Activated CD8-positive, alpha-beta memory T cell treated with anti-CD3 and anti-CD28 coated beads, Interleukin-2, amount 50 U/mL, for 1 hour (primary cell): Measurements from ENCODE around the gene CDH2.

Experiments used
- DNase-seq: peaks from one replicate; pipeline ENCODE4 v3.0.0-alpha.2; 2020; ENCODE audit errors: extremely low read depth

The CDH2 gene

DNA sequence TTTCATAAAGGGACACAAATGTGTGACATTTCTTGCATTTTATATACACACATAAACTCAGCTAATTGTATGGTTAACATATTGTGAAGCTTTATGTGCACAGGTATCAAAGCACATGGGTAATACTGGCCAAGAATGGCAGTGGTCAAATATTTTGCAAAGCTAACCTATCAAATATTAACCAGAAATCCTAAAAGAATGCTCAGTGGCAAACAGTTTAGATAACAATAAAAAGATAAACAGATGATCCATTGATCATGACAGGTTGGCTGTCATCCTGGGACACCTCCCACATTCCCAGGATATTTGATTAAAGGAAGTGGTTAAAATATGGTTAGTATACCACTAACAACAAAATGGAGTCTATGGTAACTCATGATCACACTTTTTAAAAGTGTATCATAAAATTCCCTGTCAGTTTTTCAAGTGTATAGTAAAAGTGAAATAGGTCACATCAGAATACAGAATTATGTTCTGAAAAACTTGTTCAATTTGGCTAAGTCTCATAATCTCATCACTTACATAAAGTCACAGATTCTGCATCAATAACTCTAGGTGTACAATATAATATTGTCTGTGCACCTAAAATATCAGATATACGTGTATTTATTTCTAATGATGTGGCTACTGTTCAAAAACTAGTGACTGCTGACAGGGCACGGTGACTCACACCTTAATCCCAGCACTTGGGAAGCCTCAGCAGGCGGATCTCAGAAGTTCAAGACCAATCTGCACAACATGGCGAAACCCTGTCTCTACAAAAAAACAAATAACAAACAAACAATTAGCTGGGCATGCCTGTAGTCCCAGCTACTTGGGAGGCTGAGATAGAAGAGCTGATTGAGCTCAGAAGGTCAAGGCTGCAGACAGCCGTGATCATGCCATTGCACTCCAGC, 48.9 kb downstream of the CDH2 start:
- DNase-seq = no peak

DNA sequence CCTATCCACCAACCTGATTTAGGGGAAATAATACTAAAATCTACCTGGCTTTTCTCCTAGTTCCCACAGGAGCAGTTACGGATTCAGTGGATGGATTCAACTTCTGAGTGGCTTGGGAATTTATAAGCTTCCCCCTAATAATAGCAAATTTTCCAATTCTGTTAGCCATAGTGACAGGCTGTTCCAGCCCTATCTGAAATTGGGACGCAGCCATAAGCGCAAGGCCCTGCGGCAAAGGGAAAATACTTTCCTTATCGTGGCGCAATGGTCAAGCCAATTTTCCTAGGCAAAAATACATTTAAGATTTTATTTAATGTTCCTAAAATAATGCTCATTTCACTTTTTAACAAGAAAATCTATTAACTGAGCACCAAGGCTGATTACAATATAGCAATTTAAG, 49.7 kb downstream of the CDH2 start:
- no peak for DNase-seq

DNA sequence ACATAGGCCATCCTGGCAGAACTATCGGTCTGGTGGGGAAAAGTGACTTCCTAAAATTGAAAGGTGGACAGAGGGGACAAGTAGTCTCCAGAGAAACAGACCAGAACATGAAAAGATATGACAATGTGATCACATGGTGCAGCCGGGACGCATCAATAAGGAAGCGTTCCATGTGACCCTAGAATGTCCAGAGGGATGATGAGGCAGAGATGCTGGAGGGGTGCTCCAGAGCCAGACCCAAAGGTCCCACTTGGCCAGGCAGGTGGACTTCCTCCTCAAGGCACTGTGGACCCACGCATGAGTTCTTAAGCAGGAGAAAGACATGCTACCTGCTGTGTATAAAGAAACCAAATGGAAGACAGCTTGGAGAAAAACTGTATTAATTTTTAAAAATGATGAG, 50.2 kb downstream of the CDH2 start:
- DNase-seq = no peak

DNA sequence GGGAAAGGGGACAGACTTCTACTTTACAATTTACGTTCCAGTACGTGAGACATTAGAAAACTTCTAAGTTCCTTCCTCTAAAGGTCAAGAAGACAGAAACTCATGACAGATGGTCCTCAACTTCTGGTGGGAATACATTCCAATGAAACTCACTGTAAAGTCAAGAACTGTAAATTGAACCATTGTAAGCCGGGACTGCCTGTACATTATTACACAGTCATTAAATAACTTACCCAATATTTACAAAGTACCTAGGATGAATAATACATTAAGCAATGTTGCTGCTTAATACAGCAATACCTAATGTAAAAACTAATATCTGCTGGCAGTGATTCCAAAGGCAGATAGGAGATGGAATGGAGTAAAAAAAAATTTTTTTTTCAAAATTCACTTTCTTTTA, 51.9 kb downstream of the CDH2 start:
- no peak for DNase-seq

DNA sequence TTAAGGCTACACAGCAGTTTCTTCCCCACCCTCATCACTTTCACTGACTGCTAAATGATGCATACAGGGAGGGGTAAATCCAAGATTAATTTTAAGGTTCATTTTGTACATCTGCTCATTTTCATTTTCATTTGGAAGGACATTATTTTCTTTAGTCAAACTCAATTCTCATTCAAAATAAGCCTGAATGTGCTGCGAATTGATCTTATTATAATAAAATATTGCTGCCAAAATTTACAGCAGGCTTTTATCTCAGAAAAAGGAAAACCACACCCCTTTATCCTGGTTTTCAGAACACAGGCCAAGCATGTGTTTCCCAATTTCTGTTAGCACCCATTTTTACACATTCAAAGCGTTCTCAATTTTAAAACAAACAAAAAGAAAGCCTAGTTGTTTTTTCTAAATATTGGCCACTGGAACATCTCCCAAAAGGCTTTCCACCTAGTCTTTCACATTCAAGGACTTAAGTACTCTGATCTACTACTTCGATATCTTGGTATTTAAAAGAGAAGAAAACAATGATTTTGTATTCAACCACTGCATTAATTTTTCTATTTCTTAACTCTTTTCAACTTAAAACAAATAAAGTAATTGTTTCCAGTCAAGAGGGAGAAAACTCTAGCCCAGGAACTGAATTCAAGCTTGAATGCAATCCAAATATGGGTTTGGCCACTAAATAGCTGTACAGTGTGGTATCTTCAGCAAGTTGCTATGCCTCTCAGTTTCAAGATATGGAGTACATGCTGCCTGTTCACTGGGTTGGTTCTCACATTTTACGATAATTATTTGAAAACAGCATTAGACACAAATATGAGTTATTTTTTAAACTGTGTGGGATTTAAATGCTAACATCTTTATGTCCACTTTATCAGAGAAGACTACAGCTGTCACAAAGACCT, 52.5 kb downstream of the CDH2 start:
- DNase-seq = no peak

DNA sequence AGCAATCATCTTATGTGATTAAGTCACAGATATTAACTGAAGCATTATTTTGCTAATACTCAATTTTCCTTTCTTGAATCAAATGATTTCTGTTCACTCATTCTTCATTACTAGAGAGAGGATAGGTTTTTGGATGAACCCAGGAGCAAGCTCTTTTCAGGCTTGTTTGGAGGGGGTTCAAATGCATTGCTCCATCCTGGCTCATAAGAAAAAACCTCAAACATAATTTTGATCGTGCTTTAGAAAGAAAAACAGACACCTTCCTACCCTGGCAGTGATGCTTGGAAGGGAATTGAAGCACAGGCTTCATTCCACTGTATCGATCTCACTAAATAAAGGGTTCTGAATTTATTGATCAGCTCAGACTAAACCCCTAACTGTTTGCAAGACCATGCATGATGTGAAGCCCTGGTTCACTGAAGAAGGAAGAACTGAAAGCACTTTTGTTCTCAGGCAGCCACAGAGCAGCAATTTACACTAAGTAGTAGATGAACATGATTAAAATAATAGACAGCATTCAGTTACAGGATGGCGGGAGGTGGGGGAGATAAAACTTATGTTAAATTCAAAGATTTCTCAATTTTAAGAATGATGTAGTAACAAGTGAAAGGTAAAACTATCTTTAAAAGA, 53.4 kb downstream of the CDH2 start:
- no peak for DNase-seq

DNA sequence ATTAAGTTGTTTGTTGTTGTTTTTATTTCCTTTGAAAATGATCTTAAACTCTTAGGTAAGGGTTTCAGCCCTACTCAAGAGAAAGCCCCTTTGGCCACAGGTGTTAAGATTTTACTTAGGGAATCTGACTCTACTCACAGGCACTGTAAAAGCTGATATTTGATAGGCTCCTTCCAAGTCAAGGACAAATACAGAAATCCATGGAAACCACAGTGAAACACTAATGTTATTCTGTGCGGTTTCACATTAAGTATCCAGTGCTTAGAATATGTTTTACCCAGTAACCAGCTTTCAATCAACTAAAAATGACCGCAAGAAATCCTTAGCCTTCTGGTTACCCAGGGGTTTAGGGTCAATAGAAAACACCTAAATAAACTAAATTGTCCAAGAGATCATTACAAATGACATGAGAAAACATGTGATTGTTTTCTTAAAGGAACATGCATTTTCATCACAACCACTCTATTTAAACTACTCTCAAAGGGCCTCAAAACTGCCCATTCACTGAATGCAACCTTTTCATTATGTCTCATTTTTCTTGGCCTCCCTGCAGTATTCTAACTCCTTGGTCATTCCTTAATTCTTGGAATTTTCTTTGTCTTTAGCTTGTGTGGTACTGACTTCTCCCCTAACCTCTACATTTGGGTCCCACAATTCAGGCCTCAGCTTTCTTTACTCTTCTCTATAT, 56.0 kb downstream of the CDH2 start:
- no peak for DNase-seq

DNA sequence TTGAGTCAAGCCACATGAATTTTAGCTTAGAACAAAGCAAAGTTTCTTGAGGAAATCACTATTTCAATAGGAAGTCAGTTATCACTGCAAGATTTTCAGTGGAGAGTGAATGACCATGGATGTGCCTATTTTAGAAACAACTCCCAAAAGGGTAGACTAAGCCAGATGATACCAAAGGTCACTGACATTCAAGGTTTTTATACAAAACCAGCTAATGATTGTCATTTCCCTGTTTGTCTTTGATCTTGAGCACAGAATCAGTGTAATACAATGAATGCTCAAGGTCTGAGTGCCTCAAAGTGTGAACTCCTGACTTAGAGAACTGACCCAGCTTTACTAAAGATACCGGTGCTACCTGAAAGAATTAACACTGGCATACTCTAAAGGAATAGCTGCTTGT, 60.5 kb downstream of the CDH2 start:
- DNase-seq = no peak

DNA sequence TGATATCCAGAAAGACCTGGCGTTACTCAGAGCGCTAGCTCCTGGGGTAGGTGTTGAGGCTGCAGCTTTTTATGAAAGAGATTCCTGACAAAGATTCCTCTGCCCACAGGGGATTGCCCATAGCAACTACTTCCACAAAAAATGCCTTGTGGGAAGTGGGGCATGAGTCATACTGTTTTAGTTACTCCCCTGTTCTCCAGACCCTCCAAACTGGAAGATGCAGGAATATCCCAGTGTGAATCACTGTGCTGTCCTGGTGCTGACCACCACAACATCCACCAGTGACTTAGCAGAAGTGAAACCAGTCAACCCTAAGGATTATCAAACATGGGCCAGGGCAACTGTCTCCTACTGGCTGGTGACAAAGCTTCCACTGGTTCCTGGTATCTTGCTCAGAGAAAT, 61.8 kb downstream of the CDH2 start:
- no peak for DNase-seq

DNA sequence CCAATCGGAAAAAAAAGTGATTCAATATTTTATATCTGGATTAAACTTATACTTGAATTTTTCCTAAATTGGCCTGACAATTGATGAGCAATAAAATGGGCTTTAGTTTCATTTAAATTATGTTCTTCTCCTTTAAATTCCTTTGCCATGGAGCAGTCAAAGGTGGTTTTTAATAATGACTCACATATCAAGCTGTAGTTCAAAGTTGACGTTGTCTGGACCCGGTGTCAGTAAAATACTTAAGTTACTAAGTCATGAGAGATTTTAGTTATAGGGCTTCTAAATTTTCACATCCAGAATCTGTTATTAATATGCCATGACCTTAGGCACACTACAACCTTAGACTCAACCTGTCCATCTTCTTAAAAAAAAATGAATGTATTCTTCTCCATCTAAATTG, 62.5 kb downstream of the CDH2 start:
- DNase-seq = no peak

DNA sequence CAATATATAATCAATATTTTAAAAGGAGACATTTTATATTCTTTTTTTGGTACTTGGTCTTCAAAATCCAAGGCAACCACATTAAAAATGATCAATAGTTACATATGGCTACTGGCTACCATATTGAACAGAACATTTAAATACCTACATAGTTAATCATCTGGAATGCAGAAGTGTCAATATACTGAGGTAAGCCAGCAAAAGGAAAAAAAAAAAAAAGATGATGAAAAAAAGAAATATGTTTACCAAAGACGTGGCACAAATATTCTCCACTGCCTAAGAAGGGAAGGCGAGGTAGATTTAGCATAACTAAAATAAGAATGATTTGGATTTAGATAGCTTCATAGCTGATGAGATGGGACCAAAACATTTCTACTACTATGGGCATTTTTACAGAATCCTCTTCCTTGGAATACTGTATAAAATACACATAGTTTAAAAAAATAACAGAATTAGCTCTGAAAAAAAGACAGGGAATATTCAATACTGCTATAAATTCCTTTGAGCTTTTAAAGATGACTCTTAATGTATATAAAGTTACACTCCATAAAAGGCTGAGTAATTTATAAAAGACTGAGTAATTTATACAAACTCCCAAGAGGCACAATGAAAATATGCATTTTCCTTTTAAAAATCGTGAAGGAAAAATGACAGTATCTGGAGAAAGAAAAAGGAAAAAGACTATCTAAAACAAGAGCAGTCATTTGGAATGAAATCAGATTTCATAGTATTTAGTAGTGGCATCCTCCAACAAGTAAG, 63.5 kb downstream of the CDH2 start:
- no peak for DNase-seq

DNA sequence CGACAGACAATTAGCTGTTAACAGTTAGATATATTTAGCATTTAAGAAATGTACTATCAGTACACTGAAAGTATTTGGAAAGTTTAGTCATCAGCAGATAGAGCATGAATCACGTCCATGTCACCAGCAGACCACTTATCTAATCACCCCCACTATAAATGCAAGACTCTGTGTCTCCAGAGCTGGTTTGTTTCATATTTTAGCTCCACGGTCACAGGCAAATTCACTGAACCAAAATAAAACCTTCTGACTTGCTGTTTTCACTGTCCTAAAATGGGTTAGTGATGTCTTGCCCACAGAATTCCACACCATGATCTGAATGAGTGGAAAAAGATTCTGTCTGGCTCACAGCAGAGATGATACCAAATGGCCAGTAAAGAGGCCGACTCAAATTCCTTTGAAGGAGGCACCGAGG, 64.9 kb downstream of the CDH2 start:
- DNase-seq = no peak

DNA sequence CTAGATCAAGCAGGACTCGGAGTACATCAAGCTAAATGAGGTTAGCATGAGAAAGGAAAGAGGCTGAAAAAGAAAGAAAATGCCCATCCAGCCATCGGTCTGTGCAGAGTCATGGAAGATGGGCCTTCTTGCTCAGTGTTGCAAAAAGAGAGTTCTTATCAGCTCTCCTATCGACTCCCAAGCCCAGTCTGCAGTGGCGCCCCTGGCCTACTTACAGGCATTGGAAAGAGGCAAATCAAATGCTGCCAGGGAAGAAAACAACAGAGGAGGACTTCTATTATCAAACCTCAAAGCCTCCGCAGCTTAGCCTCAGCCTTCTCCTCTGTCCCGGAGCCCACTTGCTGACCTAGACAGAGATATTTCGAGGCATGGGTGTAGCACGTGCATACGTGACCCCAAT, 66.0 kb downstream of the CDH2 start:
- no peak for DNase-seq

DNA sequence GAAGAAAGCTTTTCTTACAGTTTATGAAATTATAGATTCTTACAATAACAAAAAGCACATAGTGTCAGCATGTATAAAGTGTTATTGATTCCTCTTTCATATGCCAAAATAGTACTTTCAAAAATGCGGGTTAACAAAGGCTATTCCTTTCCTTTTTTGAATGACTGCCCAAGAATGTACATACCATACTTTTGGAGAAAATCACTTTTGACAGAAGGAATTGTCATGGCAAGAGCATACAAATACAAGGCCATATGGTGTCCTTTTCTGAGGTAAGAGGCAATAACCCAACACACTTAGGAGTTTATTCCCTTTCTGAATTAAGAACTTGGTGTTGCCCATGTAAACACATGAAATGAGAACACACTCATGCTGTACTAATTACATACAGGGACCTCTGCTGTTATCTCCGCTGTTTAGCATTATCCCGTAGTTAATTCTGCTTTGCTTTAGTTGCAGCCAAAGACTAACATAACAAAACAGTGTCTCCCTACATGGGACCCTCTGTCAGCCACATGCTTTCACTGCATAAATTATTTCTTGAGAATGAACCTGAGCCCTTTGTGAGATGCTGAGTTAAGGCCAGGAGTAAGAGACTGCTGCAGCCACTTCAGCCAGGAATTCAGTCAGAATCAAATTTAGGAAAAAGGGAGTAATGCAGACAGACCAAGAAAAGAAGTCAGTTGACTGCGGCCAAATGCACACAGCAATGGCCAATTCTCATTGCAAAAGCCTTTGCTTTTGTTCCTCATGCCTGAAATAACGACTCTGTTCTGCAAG, 67.0 kb downstream of the CDH2 start:
- DNase-seq = no peak

DNA sequence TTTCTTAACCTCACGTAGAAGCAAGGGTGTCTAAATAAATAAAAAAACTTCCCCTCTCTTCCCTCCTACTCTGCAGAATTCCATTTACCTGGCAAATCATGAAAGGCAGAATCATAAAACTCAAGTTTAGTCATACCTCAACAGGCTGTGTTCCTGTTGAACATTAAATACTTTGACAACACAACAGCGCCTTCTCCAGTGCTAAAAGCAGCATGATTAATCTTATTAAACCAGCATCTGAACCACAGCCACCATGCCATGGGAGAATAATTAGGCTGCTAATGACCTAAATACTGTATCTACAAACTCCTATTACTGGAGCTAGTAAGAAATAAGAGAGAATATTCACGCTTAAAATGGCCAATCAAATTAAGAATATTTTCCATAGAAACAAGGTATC, 68.1 kb downstream of the CDH2 start:
- DNase-seq = no peak

DNA sequence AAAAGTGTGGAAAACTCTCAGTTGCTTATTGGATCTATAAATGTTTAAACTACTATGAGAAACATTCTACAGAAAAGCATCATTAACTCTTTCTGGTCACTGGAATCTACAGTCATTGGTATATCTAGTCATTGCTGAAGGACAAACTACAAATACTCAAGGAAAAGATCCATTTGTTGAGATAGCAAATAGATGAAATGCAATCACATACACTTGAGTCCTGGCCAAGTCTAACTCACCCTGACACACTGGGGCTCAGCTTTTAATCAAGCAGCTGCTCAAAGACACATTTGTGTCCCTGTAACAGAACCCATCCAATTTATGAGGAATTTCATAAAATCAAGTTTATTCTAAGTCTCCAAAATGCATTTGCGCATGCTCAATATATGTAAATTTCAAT, 68.7 kb downstream of the CDH2 start:
- DNase-seq = no peak

DNA sequence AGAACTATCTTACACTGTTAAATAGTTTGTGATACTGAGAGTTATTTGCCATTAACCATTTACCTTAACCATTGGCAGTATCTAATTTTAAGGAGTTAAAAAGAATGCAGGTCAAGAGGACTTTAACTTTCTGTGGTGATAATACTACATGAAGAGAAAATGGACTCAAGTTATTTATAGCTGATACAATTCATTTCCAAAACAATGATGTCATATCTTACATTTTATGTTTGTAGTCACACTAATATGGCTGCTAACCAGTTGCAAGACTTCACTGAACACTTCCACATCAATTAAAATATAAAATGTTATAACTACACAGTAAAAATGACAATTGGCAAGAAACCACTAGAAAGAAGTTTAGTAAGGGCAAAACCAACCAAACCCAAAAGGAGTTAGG, 77.7 kb downstream of the CDH2 start:
- no peak for DNase-seq

DNA sequence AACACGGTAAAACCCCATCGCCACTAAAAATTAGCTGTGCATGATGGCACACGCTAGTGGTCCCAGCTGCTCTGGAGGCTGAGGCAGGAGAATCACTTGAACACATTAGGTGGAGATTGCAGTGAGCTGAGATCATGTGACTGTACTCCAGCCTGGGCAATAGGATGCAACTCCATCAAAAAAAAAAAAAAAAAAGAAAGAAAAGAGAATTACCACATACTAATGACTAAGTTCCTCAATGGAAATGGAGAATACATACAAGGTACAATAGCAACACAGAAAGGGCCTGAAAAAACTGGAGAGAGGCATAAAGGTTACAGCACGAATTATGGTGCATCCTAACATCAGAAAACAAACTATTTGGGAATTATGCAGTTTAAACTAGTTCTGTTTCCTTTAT, 81.3 kb downstream of the CDH2 start:
- DNase-seq = no peak

DNA sequence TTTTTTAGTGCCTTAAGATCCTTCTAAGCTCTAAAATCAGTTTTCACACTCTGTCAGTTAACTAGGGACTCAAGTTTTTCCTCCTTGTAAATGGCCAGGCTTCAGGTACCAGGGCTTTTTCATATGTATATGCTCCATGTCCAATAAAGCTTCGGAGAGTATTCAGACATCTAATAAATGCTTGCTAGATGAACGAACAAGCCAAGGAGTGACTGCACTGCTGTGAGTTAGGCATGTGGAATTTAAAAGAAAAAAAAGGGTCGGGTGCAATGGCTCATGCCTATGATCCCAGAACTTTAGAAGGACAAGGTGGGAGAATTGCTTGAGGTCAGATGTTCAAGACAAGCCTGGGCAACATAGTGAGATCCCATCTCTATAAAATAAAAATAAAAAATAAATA, 81.9 kb downstream of the CDH2 start:
- DNase-seq = no peak

DNA sequence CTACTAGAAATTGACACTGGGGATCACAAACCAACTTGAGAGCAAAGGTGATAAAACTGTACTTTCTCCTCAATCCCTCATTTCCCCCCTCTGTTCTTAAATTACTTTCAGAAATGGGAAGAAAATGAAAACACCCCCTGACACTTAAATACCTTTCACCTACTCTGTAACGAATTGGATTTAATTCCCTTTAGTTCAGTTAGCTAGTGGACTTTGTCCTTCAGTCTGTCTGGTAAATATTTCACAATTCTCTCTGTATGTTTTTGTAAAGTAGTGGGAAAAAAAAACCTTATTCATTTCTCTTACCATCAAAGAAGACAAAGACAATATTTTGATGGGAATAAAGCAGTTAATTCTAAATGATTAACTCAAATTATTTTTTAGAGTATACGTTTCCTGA, 85.7 kb downstream of the CDH2 start:
- DNase-seq = no peak
